ENCODE data around the gene TMEM239. TPM values are rescaled to one million over a fixed set of nuclear protein-coding genes. Genes with fewer than 3 reads are reported as not detected.

TMEM239 gene
- polyA plus RNA-seq, 1 of the 3 experiments (the other 2 are of a cell fraction), result 0.02 TPM

DNA sequence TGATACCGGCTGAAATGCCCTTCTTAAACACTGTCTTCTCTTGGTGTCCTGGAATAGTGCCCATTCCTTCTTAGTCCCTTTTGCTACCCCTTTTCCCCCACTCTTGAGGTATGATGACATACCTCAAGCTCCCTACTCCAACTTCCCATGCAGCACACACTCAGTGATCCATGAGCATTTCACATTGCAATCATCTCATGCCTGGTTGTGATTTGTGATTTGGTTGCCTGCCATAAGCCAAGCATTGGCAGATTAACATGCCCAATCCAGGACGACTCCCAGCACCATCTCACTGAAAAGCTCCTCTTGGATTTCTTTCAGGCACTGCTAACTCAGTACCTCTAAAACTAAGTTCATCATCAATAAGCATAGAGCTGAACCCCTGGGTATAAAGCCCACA, 42.4 kb downstream of the TMEM239 start:
- Histone ChIP-seq H3K79me2 (ENCODE audit: insufficient read depth) (peaks cover 14% of the 10 kb centered on the region; the same call in 1 of the 2 replicates), H3K36me3 (replicated peaks in 1 of 2; ENCODE audit: control insufficient read depth in 1 of 2, insufficient read depth in 2 of 2, low read length in 1 of 2) (peaks cover 0 to 25% of the 10 kb centered on the region in 2 experiments), H3K27me3 (ENCODE audit: insufficient read depth) (no peaks in the 10 kb centered on the region), H3K4me3 (ENCODE audit: low read depth in 2 of 2, low read length in 1 of 2) (no peak overlapping the region), H3K27ac (ENCODE audit: low read depth in 2 of 2, low read length in 1 of 2) (no peak overlapping the region), H3F3A (replicated peaks; ENCODE audit: insufficient read depth) (no peaks in the 10 kb centered on the region), H3K9ac (no peak overlapping the region), H3K9me2 (no peaks in the 10 kb centered on the region), H3K9me3 (no peaks in the 10 kb centered on the region), H3K4me1 (ENCODE audit: control insufficient read depth in 1 of 2, insufficient read depth in 2 of 2, low read depth in 1 of 2, low read length in 1 of 2) (no peaks in the 10 kb centered on the region), H4K20me1 (ENCODE audit: insufficient read depth) (no peaks in the 10 kb centered on the region), H2AFZ (ENCODE audit: low read depth) (no peak overlapping the region), H3K4me2 (no peak overlapping the region)
- ChIA-PET CTCF (interaction anchor here (2.1 kb wide), 1 partner anchor 9 kb away, joined by 8 read pairs; no protein-coding TSS in a partner anchor), POLR2A (no interaction called here)
- no peak for DNase-seq
- WGBS (ENCODE audit: low lambda C conversion rate), result 100% methylated on average over 2 of the region's 2 CpGs
- no peak for TF ChIP-seq TCF12 (IDR thresholded peaks at IDR 0.05)
- TF ChIP-seq FOXM1 (IDR thresholded peaks at IDR 0.05; ENCODE audit: low read depth), result no peak
- TF ChIP-seq TAF1 (IDR thresholded peaks at IDR 0.05; ENCODE audit: borderline replicate concordance, low read depth, low read length), result no peak
- no peak for TF ChIP-seq SIN3A (IDR thresholded peaks at IDR 0.05; ENCODE audit: borderline replicate concordance, low read depth, low read length)
- no peak for TF ChIP-seq RXRA (IDR thresholded peaks at IDR 0.05; ENCODE audit: borderline replicate concordance, low read depth)
- no peak for TF ChIP-seq EZH2phosphoT487 (IDR thresholded peaks at IDR 0.05; ENCODE audit: borderline replicate concordance, low read depth)
- TF ChIP-seq JUND (IDR thresholded peaks at IDR 0.05), result no peak
- TF ChIP-seq, protein P1, sequence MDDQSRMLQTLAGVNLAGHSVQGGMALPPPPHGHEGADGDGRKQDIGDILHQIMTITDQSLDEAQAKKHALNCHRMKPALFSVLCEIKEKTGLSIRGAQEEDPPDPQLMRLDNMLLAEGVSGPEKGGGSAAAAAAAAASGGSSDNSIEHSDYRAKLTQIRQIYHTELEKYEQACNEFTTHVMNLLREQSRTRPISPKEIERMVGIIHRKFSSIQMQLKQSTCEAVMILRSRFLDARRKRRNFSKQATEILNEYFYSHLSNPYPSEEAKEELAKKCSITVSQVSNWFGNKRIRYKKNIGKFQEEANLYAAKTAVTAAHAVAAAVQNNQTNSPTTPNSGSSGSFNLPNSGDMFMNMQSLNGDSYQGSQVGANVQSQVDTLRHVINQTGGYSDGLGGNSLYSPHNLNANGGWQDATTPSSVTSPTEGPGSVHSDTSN (IDR thresholded peaks at IDR 0.05), result no peak
- no peak for TF ChIP-seq NRF1 (IDR thresholded peaks at IDR 0.05; ENCODE audit: low read depth, low read length)
- TF ChIP-seq POLR2AphosphoS5 (IDR thresholded peaks at IDR 0.05; ENCODE audit: low read depth, low read length), result no peak

DNA sequence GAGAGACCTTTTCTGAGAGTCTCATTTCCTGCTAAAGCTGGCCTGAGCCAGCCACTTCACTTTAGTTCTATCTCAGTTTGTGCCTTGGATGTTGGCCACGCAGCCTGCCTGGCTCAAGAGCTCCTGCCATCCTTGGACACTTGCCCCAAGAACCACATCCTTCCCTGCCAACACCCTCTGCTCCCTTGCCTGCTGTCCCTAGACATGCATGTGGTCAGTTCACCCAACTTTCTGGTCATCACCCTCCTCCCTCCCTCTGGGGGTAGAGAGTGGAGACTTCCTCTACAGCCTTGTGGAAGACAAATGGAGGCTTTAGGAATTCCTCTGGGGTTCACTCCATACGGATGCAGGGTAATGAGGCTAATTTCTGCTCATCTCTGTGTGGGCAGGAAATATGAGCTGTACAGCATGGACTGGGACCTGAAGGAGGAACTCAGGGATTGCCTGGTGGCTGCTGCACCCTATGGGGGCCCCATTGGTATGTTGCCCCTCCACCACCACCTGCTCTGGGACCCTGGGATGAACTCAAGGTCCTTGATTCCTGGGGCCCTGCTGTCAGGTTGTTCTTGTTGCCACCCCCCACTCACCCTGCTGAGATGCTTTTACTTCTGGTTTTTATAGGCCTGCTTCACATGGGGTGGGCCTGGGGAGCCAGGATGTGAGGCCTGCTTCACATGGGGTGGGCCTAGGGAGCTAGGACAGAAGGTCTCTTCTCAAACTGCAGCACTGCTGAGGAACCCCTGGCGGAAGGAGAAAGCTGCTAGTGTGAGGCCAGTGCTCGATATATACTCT, 43.4 kb downstream of the TMEM239 start:
- CTCF ChIA-PET, result interaction anchor here (1.1 to 2.1 kb wide), 2 partner anchors 7 to 10 kb away, joined by 4 to 8 read pairs; no protein-coding TSS in a partner anchor
- DNase-seq, result no peak

More for the DNA sequence above, 43.4 kb downstream of the TMEM239 start:
- Histone ChIP-seq H3K9ac (no peak overlapping the region), H2AFZ (ENCODE audit: low read depth) (no peak overlapping the region), H3F3A (replicated peaks; ENCODE audit: insufficient read depth) (no peaks in the 10 kb centered on the region), H3K79me2 (ENCODE audit: insufficient read depth) (peaks cover 14% of the 10 kb centered on the region; the same call in 1 of the 2 replicates), H3K27ac (ENCODE audit: low read depth in 2 of 2, low read length in 1 of 2) (no peak overlapping the region), H4K20me1 (ENCODE audit: insufficient read depth) (no peaks in the 10 kb centered on the region), H3K4me3 (ENCODE audit: low read depth in 2 of 2, low read length in 1 of 2) (no peak overlapping the region), H3K4me1 (ENCODE audit: control insufficient read depth in 1 of 2, insufficient read depth in 2 of 2, low read depth in 1 of 2, low read length in 1 of 2) (no peaks in the 10 kb centered on the region), H3K9me2 (no peaks in the 10 kb centered on the region), H3K4me2 (no peak overlapping the region), H3K27me3 (ENCODE audit: insufficient read depth) (no peaks in the 10 kb centered on the region), H3K9me3 (no peaks in the 10 kb centered on the region), H3K36me3 (replicated peaks in 1 of 2; ENCODE audit: control insufficient read depth in 1 of 2, insufficient read depth in 2 of 2, low read length in 1 of 2) (peaks cover 0 to 33% of the 10 kb centered on the region in 2 experiments)
- 90% methylated on average over 4 of the region's 4 CpGs for WGBS (ENCODE audit: low lambda C conversion rate)
- TF ChIP-seq RFX5 (IDR thresholded peaks at IDR 0.05; ENCODE audit: low read length) (no peak), FOXM1 (IDR thresholded peaks at IDR 0.05; ENCODE audit: low read depth) (no peak), MXI1 (IDR thresholded peaks at IDR 0.05; ENCODE audit: low read depth, low read length) (no peak)
- TF ChIP-seq, protein P2, sequence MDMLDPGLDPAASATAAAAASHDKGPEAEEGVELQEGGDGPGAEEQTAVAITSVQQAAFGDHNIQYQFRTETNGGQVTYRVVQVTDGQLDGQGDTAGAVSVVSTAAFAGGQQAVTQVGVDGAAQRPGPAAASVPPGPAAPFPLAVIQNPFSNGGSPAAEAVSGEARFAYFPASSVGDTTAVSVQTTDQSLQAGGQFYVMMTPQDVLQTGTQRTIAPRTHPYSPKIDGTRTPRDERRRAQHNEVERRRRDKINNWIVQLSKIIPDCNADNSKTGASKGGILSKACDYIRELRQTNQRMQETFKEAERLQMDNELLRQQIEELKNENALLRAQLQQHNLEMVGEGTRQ (IDR thresholded peaks at IDR 0.05; ENCODE audit: borderline replicate concordance, low read depth, low read length), result no peak
- POLR2A ChIA-PET, result no interaction called here
